ENCODE data around the gene LMBR1L.

The LMBR1L gene

GRCh38 chr12:49121047-49121696 is 10.5 kb upstream of the LMBR1L start:
- no peak for DNase-seq (ENCODE audit: low read depth in 2 of 2)

GRCh38 chr12:49111206-49111605 is 559 bp upstream of the LMBR1L start:
- DNase-seq (ENCODE audit: low read depth in 2 of 2): no peak

GRCh38 chr12:49109641-49110463 is 795 bp downstream of the LMBR1L start:
- no peak for DNase-seq (ENCODE audit: low read depth in 2 of 2)

- no peak for DNase-seq (ENCODE audit: low read depth in 2 of 2)
These were observed 1.7 kb downstream of the LMBR1L start for GRCh38 chr12:49108958-49109404.

- no peak for DNase-seq (ENCODE audit: low read depth in 2 of 2)
These were observed 5.1 kb downstream of the LMBR1L start for GRCh38 chr12:49105504-49106084.

- DNase-seq (ENCODE audit: low read depth in 2 of 2): no peak
These were observed 5.8 kb downstream of the LMBR1L start for GRCh38 chr12:49104822-49105221.

- no peak for DNase-seq (ENCODE audit: low read depth in 2 of 2)
These were observed 10.3 kb downstream of the LMBR1L start for GRCh38 chr12:49100380-49100779.

GRCh38 chr12:49098703-49099102 is 11.9 kb downstream of the LMBR1L start:
- DNase-seq (ENCODE audit: low read depth in 2 of 2): no peak

GRCh38 chr12:49098035-49098451 is 12.6 kb downstream of the LMBR1L start:
- DNase-seq (ENCODE audit: low read depth in 2 of 2): no peak

- DNase-seq (ENCODE audit: low read depth in 2 of 2): no peak
These were observed 13.3 kb downstream of the LMBR1L start for GRCh38 chr12:49097381-49097780.

- no peak for DNase-seq (ENCODE audit: low read depth in 2 of 2)
These were observed 15.7 kb downstream of the LMBR1L start for GRCh38 chr12:49094975-49095365.

GRCh38 chr12:49094160-49094974 is 16.3 kb downstream of the LMBR1L start, which contains the start of gene DHH:
Gene DHH (minus strand): TSS chr12:49094801. CDS start chr12:49094512, 289 bp downstream.
- DNase-seq (ENCODE audit: low read depth in 2 of 2): no peak

- no peak for DNase-seq (ENCODE audit: low read depth in 2 of 2)
These were observed 16.9 kb downstream of the LMBR1L start for GRCh38 chr12:49093792-49094159.

GRCh38 chr12:49092816-49093406 is 17.7 kb downstream of the LMBR1L start:
- no peak for DNase-seq (ENCODE audit: low read depth in 2 of 2)

GRCh38 chr12:49092086-49092815 is 18.4 kb downstream of the LMBR1L start:
- DNase-seq (ENCODE audit: low read depth in 2 of 2): no peak

GRCh38 chr12:49091836-49092085 is 18.9 kb downstream of the LMBR1L start:
- no peak for DNase-seq (ENCODE audit: low read depth in 2 of 2)

- no peak for DNase-seq (ENCODE audit: low read depth in 2 of 2)
These were observed 19.4 kb downstream of the LMBR1L start for GRCh38 chr12:49091056-49091835.

GRCh38 chr12:49089821-49090773 is 20.6 kb downstream of the LMBR1L start:
- DNase-seq (ENCODE audit: low read depth in 2 of 2): no peak

GRCh38 chr12:49088932-49089330 is 21.7 kb downstream of the LMBR1L start:
- DNase-seq (ENCODE audit: low read depth in 2 of 2): no peak
